Measurements from ENCODE around the gene IGFBP2.

IGFBP2 gene

GRCh38 chr2:216634370-216635148 is 1.3 kb downstream of the IGFBP2 start:
- no peak overlapping the region for H3K27ac ChIP-seq
- TF ChIP-seq ZFX (IDR thresholded peaks at IDR 0.05; ENCODE audit: borderline replicate concordance), result no peak
- TF ChIP-seq CTCF (IDR thresholded peaks at IDR 0.05), result no peak

GRCh38 chr2:216635171-216635570 is 2.0 kb downstream of the IGFBP2 start:
- no peak overlapping the region for H3K27ac ChIP-seq
- TF ChIP-seq CTCF (IDR thresholded peaks at IDR 0.05) (no peak), ZFX (IDR thresholded peaks at IDR 0.05; ENCODE audit: borderline replicate concordance) (no peak)

- no peak overlapping the region for H3K27ac ChIP-seq
- TF ChIP-seq ZFX (IDR thresholded peaks at IDR 0.05; ENCODE audit: borderline replicate concordance) (no peak), CTCF (IDR thresholded peaks at IDR 0.05) (no peak)
Observed at GRCh38 chr2:216635701-216636550, 2.7 kb downstream of the IGFBP2 start.

- TF ChIP-seq CTCF (IDR thresholded peaks at IDR 0.05), result no peak
- TF ChIP-seq ZFX (IDR thresholded peaks at IDR 0.05; ENCODE audit: borderline replicate concordance), result no peak
- no peak overlapping the region for H3K27ac ChIP-seq
Observed at GRCh38 chr2:216636551-216637450, 3.6 kb downstream of the IGFBP2 start.

- TF ChIP-seq CTCF (IDR thresholded peaks at IDR 0.05), result no peak
- no peak for TF ChIP-seq ZFX (IDR thresholded peaks at IDR 0.05; ENCODE audit: borderline replicate concordance)
- no peak overlapping the region for H3K27ac ChIP-seq
Observed at GRCh38 chr2:216637472-216637871, 4.3 kb downstream of the IGFBP2 start.

GRCh38 chr2:216643986-216644659 is 10.9 kb downstream of the IGFBP2 start:
- H3K27ac ChIP-seq, result no peak overlapping the region
- TF ChIP-seq ZFX (IDR thresholded peaks at IDR 0.05; ENCODE audit: borderline replicate concordance), result no peak
- no peak for TF ChIP-seq CTCF (IDR thresholded peaks at IDR 0.05)
